OCI-LY1 (cell line): ENCODE data around the gene NCAPG2.

ENCODE experiments used
- H2AFZ ChIP-seq: fragments of 200-600 bp; sonication (generic), shearing (Covaris generic); 2 replicates; pipeline ENCODE4 v1.6.0; 2014; ENCODE audit warnings: antibody characterized with exemption, mild to moderate bottlenecking, low read length
- H3F3A ChIP-seq: fragments of 200-600 bp; sonication (generic), shearing (Covaris generic); 2 replicates; pipeline ENCODE4 v1.6.0; 2014; ENCODE audit warnings: mild to moderate bottlenecking, antibody characterized with exemption, low read length, moderate library complexity; ENCODE audit not compliant: insufficient read depth
- H3K27ac ChIP-seq: fragments of 200-600 bp; sonication (generic); 2 replicates; pipeline ENCODE4 v1.5.1; 2014; ENCODE audit warnings: low read length, mixed run types, mild to moderate bottlenecking, low read depth; ENCODE audit not compliant: poor library complexity, severe bottlenecking
- H3K27me3 ChIP-seq: fragments of 200-600 bp; sonication (generic); 2 replicates; pipeline ENCODE4 v1.6.0; 2014; ENCODE audit warnings: antibody characterized with exemption, mild to moderate bottlenecking, low read length, moderate library complexity; ENCODE audit not compliant: insufficient read depth
- H3K36me3 ChIP-seq: fragments of 200-600 bp; sonication (generic); 2 replicates; pipeline ENCODE4 v1.6.1; 2014; ENCODE audit warnings: mild to moderate bottlenecking, antibody characterized with exemption, low read length, moderate library complexity, mixed read lengths; ENCODE audit not compliant: insufficient read depth
- H3K4me1 ChIP-seq: fragments of 200-600 bp; sonication (generic); 2 replicates; pipeline ENCODE4 v1.5.1; 2014; ENCODE audit warnings: mild to moderate bottlenecking, low read length, moderate library complexity; ENCODE audit not compliant: insufficient read depth, severe bottlenecking
- H3K4me2 ChIP-seq: fragments of 200-600 bp; sonication (generic), shearing (Covaris generic); 2 replicates; pipeline ENCODE4 v1.6.1; 2014; ENCODE audit warnings: low read length
- H3K4me3 ChIP-seq: fragments of 200-600 bp; sonication (generic); 2 replicates; pipeline ENCODE4 v1.5.1; 2014; ENCODE audit warnings: low read length, low read depth, mild to moderate bottlenecking, mixed read lengths; ENCODE audit not compliant: poor library complexity, severe bottlenecking
- H3K79me2 ChIP-seq: fragments of 200-600 bp; shearing (Covaris generic); 2 replicates; pipeline ENCODE4 v1.6.1; 2016; ENCODE audit warnings: mixed run types, low read length, mixed read lengths; ENCODE audit not compliant: insufficient read depth
- H3K9ac ChIP-seq: fragments of 200-600 bp; sonication (generic), shearing (Covaris generic); 2 replicates; pipeline ENCODE4 v1.6.1; 2014; ENCODE audit warnings: mild to moderate bottlenecking, low read length, mixed read lengths
- H3K9me2 ChIP-seq: fragments of 200-600 bp; sonication (generic), shearing (Covaris generic); 2 replicates; pipeline ENCODE4 v1.6.1; 2014; ENCODE audit warnings: low read depth, mild to moderate bottlenecking, low read length, mixed read lengths
- H3K9me3 ChIP-seq: fragments of 200-600 bp; shearing (Covaris generic); 2 replicates; pipeline ENCODE4 v1.6.1; 2014; ENCODE audit warnings: low read length, mixed read lengths
- H4K20me1 ChIP-seq: fragments of 200-600 bp; sonication (generic), shearing (Covaris generic); 2 replicates; pipeline ENCODE4 v1.6.0; 2016; ENCODE audit warnings: mild to moderate bottlenecking, low read length; ENCODE audit not compliant: insufficient read depth
- CTCF ChIP-seq: fragments of 200-600 bp; sonication (generic), shearing (Covaris generic); IDR thresholded peaks from 2 replicates; pipeline ENCODE4 v1.5.1; 2017; ENCODE audit warnings: mild to moderate bottlenecking, antibody characterized with exemption, low read length, moderate library complexity, mixed read lengths
- EZH2 ChIP-seq: fragments of 200-600 bp; sonication (generic), shearing (Covaris generic); IDR thresholded peaks from 2 replicates; pipeline ENCODE4 v1.8.0; 2017; ENCODE audit warnings: borderline replicate concordance, mixed run types, mild to moderate bottlenecking, antibody characterized with exemption, low read length, moderate library complexity, mixed read lengths

The NCAPG2 gene

GRCh38 chr7:158687406-158687805 lies 17.2 kb downstream of the NCAPG2 start:
- Histone ChIP-seq H3K4me2 (no peak overlapping the region), H2AFZ (no peak overlapping the region), H3K36me3 (peaks cover 97% of the 10 kb centered on the region), H3K9ac (no peak overlapping the region), H3K4me1 (no peaks in the 10 kb centered on the region), H3K9me3 (no peaks in the 10 kb centered on the region), H3K27ac (no peak overlapping the region), H3K79me2 (no peaks in the 10 kb centered on the region), H4K20me1 (no peaks in the 10 kb centered on the region), H3F3A (no peaks in the 10 kb centered on the region), H3K27me3 (no peaks in the 10 kb centered on the region), H3K4me3 (no peak overlapping the region), H3K9me2 (no peaks in the 10 kb centered on the region)
- TF ChIP-seq EZH2, result no peak
- no peak for TF ChIP-seq CTCF

GRCh38 chr7:158685693-158686092 lies 18.9 kb downstream of the NCAPG2 start:
- Histone ChIP-seq H3F3A (no peaks in the 10 kb centered on the region), H3K27ac (no peak overlapping the region), H3K9me2 (no peaks in the 10 kb centered on the region), H3K79me2 (no peaks in the 10 kb centered on the region), H3K9me3 (no peaks in the 10 kb centered on the region), H3K4me2 (no peak overlapping the region), H3K9ac (no peak overlapping the region), H3K4me1 (no peaks in the 10 kb centered on the region), H4K20me1 (no peaks in the 10 kb centered on the region), H2AFZ (no peak overlapping the region), H3K4me3 (no peak overlapping the region), H3K27me3 (no peaks in the 10 kb centered on the region), H3K36me3 (peaks cover 97% of the 10 kb centered on the region)
- no peak for TF ChIP-seq EZH2
- no peak for TF ChIP-seq CTCF

- Histone ChIP-seq H3K79me2 (no peaks in the 10 kb centered on the region), H3K4me2 (no peak overlapping the region), H3K4me1 (no peaks in the 10 kb centered on the region), H3K9ac (no peak overlapping the region), H3K9me3 (no peaks in the 10 kb centered on the region), H4K20me1 (no peaks in the 10 kb centered on the region), H3K27me3 (no peaks in the 10 kb centered on the region), H2AFZ (no peak overlapping the region), H3K4me3 (no peak overlapping the region), H3F3A (no peaks in the 10 kb centered on the region), H3K9me2 (no peaks in the 10 kb centered on the region), H3K36me3 (peaks cover 97% of the 10 kb centered on the region), H3K27ac (no peak overlapping the region)
- no peak for TF ChIP-seq EZH2
- no peak for TF ChIP-seq CTCF
Observed at GRCh38 chr7:158684329-158684728, 20.3 kb downstream of the NCAPG2 start.
